Measurements from ENCODE around the gene FNDC8. TPM values are rescaled to one million over a fixed set of nuclear protein-coding genes. Genes with fewer than 3 reads are reported as not detected.
"Not testable (repeated sequence)": the region's sequence is repeated elsewhere in the genome, so short reads cannot be mapped to it uniquely, and the experiment has no call there.

FNDC8 gene
- polyA plus RNA-seq, 6 donors from 2014 or later, result not detected

- Mint-ChIP-seq H3K36me3 (no peaks in the 10 kb centered on the region), H3K4me1 (peaks cover 16 to 38% (median 31%) of the 10 kb centered on the region in 3 donors), H3K4me3 (peak overlapping the region in 6 of 8 donors; percentile 49 to 99 (median 94)), H3K27ac (peak overlapping the region; percentile 62 to 99 (median 92)), H3K9me3 (no peaks in the 10 kb centered on the region), H3K27me3 (no peaks in the 10 kb centered on the region)
- DNase-seq (no peak), ATAC-seq (ENCODE audit: low read depth in 2 of 2) (no peak)
These were observed 34.4 kb upstream of the FNDC8 start for GRCh38 chr17:35086931-35087573.

DNA sequence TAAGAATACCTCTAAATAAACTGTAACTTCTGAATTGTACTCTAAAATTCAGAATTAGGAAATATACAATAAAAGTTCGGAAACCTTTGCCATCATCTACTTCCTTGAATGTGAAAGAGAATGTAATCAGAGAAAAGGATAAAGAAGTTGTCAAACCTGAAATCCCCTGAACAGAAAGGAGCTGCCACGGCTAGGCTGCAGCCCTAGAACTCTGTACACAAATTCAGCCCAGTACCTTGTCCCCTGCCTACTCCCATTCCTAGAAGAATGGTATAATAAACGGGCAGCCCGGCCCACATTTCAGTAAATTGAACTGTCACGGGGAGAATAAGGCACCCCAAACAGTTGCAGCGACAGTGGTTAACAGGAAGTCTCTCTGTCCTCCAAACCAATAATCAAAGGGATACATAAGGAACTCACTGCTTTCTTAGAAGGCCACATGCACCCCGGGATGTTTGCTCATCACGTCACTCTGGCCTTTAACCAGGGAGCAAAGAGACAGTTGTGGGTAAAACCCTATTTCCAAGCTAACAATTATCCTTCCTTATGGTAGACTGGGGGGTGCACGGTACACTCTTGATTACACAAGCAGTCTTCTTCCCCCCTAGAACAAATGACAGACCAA, 33.6 kb upstream of the FNDC8 start:
- no peaks in the 10 kb centered on the region for H3K9me3 Mint-ChIP-seq
- DNase-seq, result peak; percentile 10
- no peaks in the 10 kb centered on the region for H3K36me3 Mint-ChIP-seq
- ATAC-seq (ENCODE audit: low read depth in 2 of 2), result no peak
- peaks cover 16 to 37% (median 27%) of the 10 kb centered on the region in 3 donors for H3K4me1 Mint-ChIP-seq
- H3K27ac Mint-ChIP-seq, result peak overlapping the region; percentile 96 to 99 (median 98)
- H3K4me3 Mint-ChIP-seq, result peak overlapping the region; percentile 91 to 99 (median 96)
- no peaks in the 10 kb centered on the region for H3K27me3 Mint-ChIP-seq

GRCh38 chr17:35088356-35088880, 33.0 kb upstream of the FNDC8 start:
- H3K4me1 Mint-ChIP-seq, result peaks cover 16 to 34% (median 27%) of the 10 kb centered on the region in 3 donors
- no peaks in the 10 kb centered on the region for H3K27me3 Mint-ChIP-seq
- H3K27ac Mint-ChIP-seq, result peak overlapping the region; percentile 96 to 99 (median 98)
- ATAC-seq (ENCODE audit: low read depth in 2 of 2), result peak; percentile 4 to 24
- H3K36me3 Mint-ChIP-seq, result no peaks in the 10 kb centered on the region
- no peaks in the 10 kb centered on the region for H3K9me3 Mint-ChIP-seq
- peak overlapping the region; percentile 91 to 99 (median 96) for H3K4me3 Mint-ChIP-seq
- peak; percentile 24 for DNase-seq

DNA sequence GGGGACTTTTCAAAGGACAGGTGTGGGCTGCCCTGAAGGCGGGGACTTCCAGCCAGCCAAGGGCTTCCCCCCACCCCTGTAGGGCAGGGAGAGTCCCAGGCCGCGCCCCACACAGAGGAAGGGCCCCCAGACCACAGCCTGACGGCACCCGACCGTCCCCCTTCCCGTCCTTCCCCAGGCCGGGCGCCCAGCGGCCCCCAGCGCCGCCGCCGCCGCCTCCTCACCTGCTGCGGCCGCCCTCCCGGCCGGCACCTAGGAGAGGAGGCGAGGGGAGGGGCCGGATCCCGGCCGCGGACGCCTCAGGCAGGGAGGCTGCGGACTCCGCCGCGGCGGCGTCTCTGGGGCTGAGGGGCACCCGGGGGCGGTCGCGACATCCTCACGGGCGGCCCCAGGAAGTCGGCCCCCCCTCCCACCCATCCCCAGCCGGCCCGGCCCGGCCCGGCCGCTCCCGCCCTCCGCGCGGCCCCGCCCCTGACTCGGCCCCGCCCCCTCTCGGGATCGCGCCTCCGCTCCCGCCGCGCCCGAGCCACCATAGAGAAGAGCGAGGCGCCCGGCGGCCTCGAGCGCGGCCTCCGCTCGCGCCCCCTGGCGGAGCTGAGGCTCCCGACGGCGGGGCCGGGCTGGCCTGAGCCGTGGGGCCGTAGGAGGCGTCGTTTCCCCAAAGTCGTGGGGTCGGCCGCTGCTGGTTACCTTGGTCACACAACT, 32.4 kb upstream of the FNDC8 start:
- ATAC-seq (ENCODE audit: low read depth in 2 of 2) (peak; percentile 83 to 85), DNase-seq (peak; percentile 86)
- Mint-ChIP-seq H3K4me3 (peak overlapping the region; percentile 91 to 99 (median 96)), H3K36me3 (no peaks in the 10 kb centered on the region), H3K9me3 (no peaks in the 10 kb centered on the region), H3K27me3 (no peaks in the 10 kb centered on the region), H3K4me1 (peaks cover 16 to 33% (median 27%) of the 10 kb centered on the region in 3 donors), H3K27ac (peak overlapping the region; percentile 89 to 99 (median 98))

DNA sequence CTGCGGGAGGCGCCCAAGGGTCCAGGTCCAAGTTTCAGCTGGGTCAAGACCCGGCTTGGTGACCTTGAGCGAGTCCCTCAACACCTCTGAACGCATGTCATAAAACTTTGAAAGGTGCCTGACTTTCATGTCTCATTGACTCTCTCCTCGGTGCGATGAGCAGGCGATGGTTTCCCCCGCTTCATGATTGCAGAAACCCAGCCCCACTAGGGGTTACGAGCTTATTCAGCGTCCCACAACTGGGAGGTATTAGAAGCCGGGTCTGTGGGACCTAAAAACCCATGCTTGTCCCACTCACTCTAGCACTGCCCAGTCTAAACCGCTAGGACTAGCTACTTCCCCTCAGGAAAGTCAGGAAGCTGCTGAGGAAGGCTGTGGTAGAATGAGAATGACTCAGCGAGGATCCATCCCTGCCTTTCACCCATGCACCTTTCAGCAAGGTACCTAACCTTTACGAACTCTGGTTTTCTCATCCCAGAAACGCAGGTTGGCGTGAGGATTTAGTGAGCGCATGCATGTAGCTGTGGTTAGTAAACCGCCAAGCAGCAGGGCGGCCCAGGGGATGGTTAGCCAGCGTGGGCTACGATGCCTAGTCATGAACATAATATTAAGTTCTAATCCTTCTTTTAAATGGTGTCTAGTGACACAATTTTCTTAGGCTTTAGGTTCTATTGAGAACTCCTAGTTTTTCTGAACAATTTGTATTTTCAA, 31.7 kb upstream of the FNDC8 start:
- ATAC-seq (ENCODE audit: low read depth in 2 of 2) (peak; percentile 10 to 19), DNase-seq (no peak)
- no peaks in the 10 kb centered on the region for H3K9me3 Mint-ChIP-seq
- H3K27ac Mint-ChIP-seq, result peak overlapping the region; percentile 81 to 98 (median 94)
- H3K36me3 Mint-ChIP-seq, result no peaks in the 10 kb centered on the region
- no peaks in the 10 kb centered on the region for H3K27me3 Mint-ChIP-seq
- H3K4me1 Mint-ChIP-seq, result peaks cover 16 to 31% (median 27%) of the 10 kb centered on the region in 3 donors
- H3K4me3 Mint-ChIP-seq, result peak overlapping the region; percentile 89 to 99 (median 93)

- ATAC-seq (ENCODE audit: low read depth in 2 of 2); H3K36me3 Mint-ChIP-seq; DNase-seq; H3K27me3 Mint-ChIP-seq; H3K9me3 Mint-ChIP-seq: not testable (repeated sequence)
- Mint-ChIP-seq H3K27ac (peak overlapping the region in 1 of 6 donors; percentile 64), H3K4me3 (peak overlapping the region in 3 of 8 donors; percentile 13 to 89 (median 64)), H3K4me1 (peaks cover 16 to 31% (median 27%) of the 10 kb centered on the region in 3 donors)
These were observed 30.7 kb upstream of the FNDC8 start for GRCh38 chr17:35090707-35091106.

GRCh38 chr17:35094902-35095301, 26.5 kb upstream of the FNDC8 start:
- H3K36me3 Mint-ChIP-seq, result peaks cover 5 to 8% of the 10 kb centered on the region in 2 donors
- DNase-seq (no peak), ATAC-seq (ENCODE audit: low read depth in 2 of 2) (no peak)
- peak overlapping the region in 1 of 8 donors; percentile 30 for H3K4me3 Mint-ChIP-seq
- H3K27ac Mint-ChIP-seq, result peak overlapping the region in 1 of 6 donors; percentile 93
- peaks cover 0 to 5% (median under 1%) of the 10 kb centered on the region in 3 donors for H3K4me1 Mint-ChIP-seq
- H3K9me3 Mint-ChIP-seq, result no peaks in the 10 kb centered on the region
- no peaks in the 10 kb centered on the region for H3K27me3 Mint-ChIP-seq

- Mint-ChIP-seq H3K36me3 (peaks cover 13 to 14% of the 10 kb centered on the region in 2 donors), H3K4me3 (no peak overlapping the region), H3K27ac (peak overlapping the region in 2 of 6 donors; percentile 56 to 78)
These were observed 25.7 kb upstream of the FNDC8 start for GRCh38 chr17:35095741-35096140.

GRCh38 chr17:35097776-35098175, 23.6 kb upstream of the FNDC8 start:
- H3K27me3 Mint-ChIP-seq, result no peaks in the 10 kb centered on the region
- peak overlapping the region in 1 of 6 donors; percentile 89 for H3K27ac Mint-ChIP-seq
- H3K4me1 Mint-ChIP-seq, result no peaks in the 10 kb centered on the region
- DNase-seq (no peak), ATAC-seq (ENCODE audit: low read depth in 2 of 2) (no peak)
- peaks cover 14 to 16% of the 10 kb centered on the region in 2 donors for H3K36me3 Mint-ChIP-seq
- no peaks in the 10 kb centered on the region for H3K9me3 Mint-ChIP-seq
- H3K4me3 Mint-ChIP-seq, result peak overlapping the region in 1 of 8 donors; percentile 36

More at GRCh38 chr17:35095741-35096140, 25.7 kb upstream of the FNDC8 start:
- no peaks in the 10 kb centered on the region for H3K27me3 Mint-ChIP-seq
- ATAC-seq (ENCODE audit: low read depth in 2 of 2) (no peak), DNase-seq (no peak)
- no peaks in the 10 kb centered on the region for H3K9me3 Mint-ChIP-seq
- H3K4me1 Mint-ChIP-seq, result no peaks in the 10 kb centered on the region

- no peaks in the 10 kb centered on the region for H3K9me3 Mint-ChIP-seq
These were observed 21.5 kb upstream of the FNDC8 start for GRCh38 chr17:35099908-35100307.

DNA sequence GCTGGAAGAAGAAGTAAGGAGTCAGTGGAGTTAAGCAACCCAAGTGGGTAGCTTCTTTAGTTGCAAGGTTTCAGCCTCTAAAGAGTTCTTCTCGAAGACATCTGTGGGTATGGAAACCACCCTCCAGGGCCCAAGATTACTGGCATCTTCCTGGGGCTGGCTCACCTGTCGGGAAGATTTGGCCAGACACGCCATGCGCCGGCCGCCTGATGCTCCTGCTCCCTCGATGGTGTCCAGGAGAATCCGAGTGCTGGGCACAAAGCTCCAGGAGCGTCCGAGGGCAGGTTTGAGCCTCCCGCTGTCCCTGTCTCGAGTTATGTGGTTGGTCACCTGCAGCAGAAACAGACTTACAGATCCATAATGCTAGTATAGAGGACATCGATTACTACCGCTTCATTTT, 20.4 kb upstream of the FNDC8 start:
- H3K4me1 Mint-ChIP-seq, result peaks cover 0 to 2% (median under 1%) of the 10 kb centered on the region in 3 donors
- no peaks in the 10 kb centered on the region for H3K9me3 Mint-ChIP-seq
- H3K4me3 Mint-ChIP-seq, result no peak overlapping the region
- DNase-seq (no peak), ATAC-seq (ENCODE audit: low read depth in 2 of 2) (no peak)
- peaks cover 24 to 26% of the 10 kb centered on the region in 2 donors for H3K36me3 Mint-ChIP-seq
- H3K27ac Mint-ChIP-seq, result no peak overlapping the region
- H3K27me3 Mint-ChIP-seq, result no peaks in the 10 kb centered on the region

More at GRCh38 chr17:35099908-35100307, 21.5 kb upstream of the FNDC8 start:
- Mint-ChIP-seq H3K27me3 (no peaks in the 10 kb centered on the region), H3K27ac (peak overlapping the region in 2 of 6 donors; percentile 56 to 76), H3K4me1 (peaks cover 0 to 2% (median 0%) of the 10 kb centered on the region in 3 donors), H3K4me3 (no peak overlapping the region), H3K36me3 (peaks cover 15 to 18% of the 10 kb centered on the region in 2 donors)
- ATAC-seq (ENCODE audit: low read depth in 2 of 2) (no peak), DNase-seq (no peak)

DNA sequence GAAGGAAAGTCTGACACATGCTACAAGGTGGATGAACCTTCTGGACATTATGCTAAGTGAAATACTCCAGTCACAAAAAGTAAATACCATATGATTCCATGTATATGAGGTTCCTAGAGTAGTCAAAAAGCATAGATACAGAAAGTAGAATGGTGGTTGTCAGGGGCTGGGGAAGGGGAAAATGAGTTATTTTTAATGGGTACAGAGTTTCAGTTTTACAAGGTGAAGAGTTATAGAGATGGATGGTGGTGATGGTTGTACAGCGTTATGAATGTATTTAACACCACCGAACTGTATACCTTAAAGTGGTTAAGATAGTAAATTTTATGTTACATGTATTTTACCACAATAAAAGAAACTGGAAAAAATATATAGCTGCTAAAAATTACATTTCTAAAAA, 19.7 kb upstream of the FNDC8 start:
- ATAC-seq (ENCODE audit: low read depth in 2 of 2), result no peak
- DNase-seq, result no peak
- Mint-ChIP-seq H3K36me3 (peaks cover 30 to 33% of the 10 kb centered on the region in 2 donors), H3K27ac (peak overlapping the region in 2 of 6 donors; percentile 27 to 66), H3K4me1 (peaks cover 0 to 7% (median 2%) of the 10 kb centered on the region in 3 donors), H3K9me3 (peaks cover 0 to 2% (median 0%) of the 10 kb centered on the region in 7 donors), H3K27me3 (no peaks in the 10 kb centered on the region), H3K4me3 (no peak overlapping the region)
